Erythroblast (primary cell): ENCODE results near the gene RDH12.

Source experiments
- GATA1 ChIP-seq: IDR thresholded peaks from 2 replicates; pipeline ENCODE4 v1.6.1; 2011; ENCODE audit warnings: low read depth, mild to moderate bottlenecking, control low read depth, low read length, moderate library complexity
- POLR2A ChIP-seq: IDR thresholded peaks from 2 replicates; pipeline ENCODE4 v1.6.1; 2011; ENCODE audit warnings: mild to moderate bottlenecking, low read length

DNA sequence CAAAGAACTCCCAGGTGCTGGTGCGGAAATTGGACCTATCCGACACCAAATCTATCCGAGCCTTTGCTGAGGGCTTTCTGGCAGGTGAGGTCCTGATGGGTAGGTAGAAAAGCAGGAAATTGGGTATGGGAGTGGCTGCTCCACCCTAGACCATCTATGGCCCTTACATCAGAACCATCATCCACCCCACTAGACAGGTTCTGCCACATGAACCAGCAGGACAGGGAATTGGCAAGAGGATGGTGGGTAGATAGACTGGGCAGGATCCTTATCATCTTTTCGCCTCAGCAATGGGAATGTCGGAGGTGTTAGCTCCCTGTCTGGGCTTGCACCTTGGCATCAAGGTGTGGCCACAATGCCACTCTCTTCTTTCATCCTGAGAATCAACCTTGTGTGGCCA is 23.5 kb downstream of the RDH12 start:
- no peak for TF ChIP-seq POLR2A
- no peak for TF ChIP-seq GATA1
